Activated CD8-positive, alpha-beta memory T cell treated with anti-CD3 and anti-CD28 coated beads, Interleukin-2, amount 50 U/mL, for 1 hour (primary cell): ENCODE data around the gene KIAA0930.
"Not testable (repeated sequence)": the region's sequence is repeated elsewhere in the genome, so short reads cannot be mapped to it uniquely, and the experiment has no call there.

Source experiments
- DNase-seq: peaks from one replicate; pipeline ENCODE4 v3.0.0-alpha.2; 2020; ENCODE audit errors: extremely low read depth

KIAA0930 gene

GRCh38 chr22:45200860-45201511 lies 39.7 kb downstream of the KIAA0930 start:
- no peak for DNase-seq

GRCh38 chr22:45200230-45200629 lies 40.5 kb downstream of the KIAA0930 start:
- no peak for DNase-seq

GRCh38 chr22:45199723-45200122 lies 41.0 kb downstream of the KIAA0930 start:
- no peak for DNase-seq

- no peak for DNase-seq
Measured at GRCh38 chr22:45198463-45198795, 42.3 kb downstream of the KIAA0930 start.

GRCh38 chr22:45197606-45198462 lies 42.9 kb downstream of the KIAA0930 start:
- no peak for DNase-seq

GRCh38 chr22:45196926-45197605 lies 43.6 kb downstream of the KIAA0930 start:
- DNase-seq: no peak

GRCh38 chr22:45196308-45196707 lies 44.4 kb downstream of the KIAA0930 start:
- DNase-seq: no peak

GRCh38 chr22:45195616-45196015 lies 45.1 kb downstream of the KIAA0930 start:
- DNase-seq: no peak

- DNase-seq: no peak
Measured at GRCh38 chr22:45194686-45195085, 46.0 kb downstream of the KIAA0930 start.

GRCh38 chr22:45192701-45193187 lies 48.0 kb downstream of the KIAA0930 start:
- DNase-seq: no peak

GRCh38 chr22:45191746-45192145 lies 48.9 kb downstream of the KIAA0930 start:
- DNase-seq: not testable (repeated sequence)

- DNase-seq: no peak
Measured at GRCh38 chr22:45190202-45190872, 50.4 kb downstream of the KIAA0930 start.

- no peak for DNase-seq
Measured at GRCh38 chr22:45188779-45189178, 51.9 kb downstream of the KIAA0930 start.

- DNase-seq: no peak
Measured at GRCh38 chr22:45187891-45188290, 52.8 kb downstream of the KIAA0930 start.

- DNase-seq: no peak
Measured at GRCh38 chr22:45185718-45186514, 54.8 kb downstream of the KIAA0930 start.

GRCh38 chr22:45183974-45184373 lies 56.7 kb downstream of the KIAA0930 start:
- DNase-seq: no peak

- DNase-seq: no peak
Measured at GRCh38 chr22:45181766-45182165, 58.9 kb downstream of the KIAA0930 start.

GRCh38 chr22:45181240-45181639 lies 59.5 kb downstream of the KIAA0930 start:
- DNase-seq: no peak

- DNase-seq: no peak
Measured at GRCh38 chr22:45180146-45180679, 60.5 kb downstream of the KIAA0930 start.

- no peak for DNase-seq
Measured at GRCh38 chr22:45179276-45180049, 61.2 kb downstream of the KIAA0930 start.
